NCI-H2081 treated with DMSO at 0.1 percent for 48 hours (cell line): ENCODE data around the gene MAN1C1.

Experiments used
- DNase-seq: peaks from one replicate; lab custom pipeline; 2025; lab: John Stamatoyannopoulos, UW

Gene MAN1C1

GRCh38 chr1:25616095-25616986 lies at the start of gene MAN1C1:
MAN1C1 (plus strand) TSS chr1:25616791; CDS start chr1:25617798, 1,007 bp downstream.
- DNase-seq, result peak; percentile 54

- no peak for DNase-seq
Observed at GRCh38 chr1:25567710-25568089, 48.9 kb upstream of the MAN1C1 start.

GRCh38 chr1:25568090-25568833 lies 48.3 kb upstream of the MAN1C1 start:
- DNase-seq, result no peak

- DNase-seq, result no peak
Observed at GRCh38 chr1:25568834-25569596, 47.6 kb upstream of the MAN1C1 start.

GRCh38 chr1:25569597-25570396 lies 46.8 kb upstream of the MAN1C1 start:
- DNase-seq, result no peak

- DNase-seq, result no peak
Observed at GRCh38 chr1:25570798-25571521, 45.6 kb upstream of the MAN1C1 start.

GRCh38 chr1:25571522-25571970 lies 45.0 kb upstream of the MAN1C1 start:
- DNase-seq, result no peak

- no peak for DNase-seq
Observed at GRCh38 chr1:25572107-25572506, 44.5 kb upstream of the MAN1C1 start.

GRCh38 chr1:25572708-25573590 lies 43.6 kb upstream of the MAN1C1 start:
- DNase-seq, result no peak

GRCh38 chr1:25573591-25573930 lies 43.0 kb upstream of the MAN1C1 start:
- no peak for DNase-seq

GRCh38 chr1:25573961-25574360 lies 42.6 kb upstream of the MAN1C1 start:
- no peak for DNase-seq

GRCh38 chr1:25575191-25575590 lies 41.4 kb upstream of the MAN1C1 start:
- no peak for DNase-seq

- no peak for DNase-seq
Observed at GRCh38 chr1:25576459-25577133, 40.0 kb upstream of the MAN1C1 start.

- DNase-seq, result no peak
Observed at GRCh38 chr1:25577134-25577920, 39.3 kb upstream of the MAN1C1 start.

GRCh38 chr1:25579292-25580252 lies 37.0 kb upstream of the MAN1C1 start:
- DNase-seq, result no peak

- DNase-seq, result no peak
Observed at GRCh38 chr1:25580927-25581326, 35.7 kb upstream of the MAN1C1 start.

GRCh38 chr1:25581764-25582163 lies 34.8 kb upstream of the MAN1C1 start:
- no peak for DNase-seq
